RWPE1 (cell line): ENCODE results near the gene SMOC2.
"Not testable (repeated sequence)": the region's sequence is repeated elsewhere in the genome, so short reads cannot be mapped to it uniquely, and the experiment has no call there.

Experiments
- CTCF ChIA-PET: fragments of 350-600 bp; sonication (Branson Sonifier 250); formaldehyde crosslinking; extraction: SDS; loops from one replicate; lab custom pipeline; 2021; lab: Yijun Ruan, JAX
- POLR2A ChIA-PET: fragments of 400-600 bp; formaldehyde crosslinking; extraction: SDS; loops from one replicate; lab custom pipeline; 2020; ENCODE audit warnings: antibody characterized with exemption; ENCODE audit not compliant: low non-redundant PET; lab: Yijun Ruan, JAX
- DNase-seq: peaks from one replicate; pipeline ENCODE4 v3.0.0; 2012; ENCODE audit warnings: low spot score
- H3K27ac ChIP-seq: fragments of 450-650 bp; 2 replicates; pipeline ENCODE4 v1.5.1; 2017
- TF ChIP-seq, protein P1 (sequence below): fragments of 450-650 bp; conservative IDR thresholded peaks from 2 replicates; pipeline ENCODE4 v1.5.1; 2017; ENCODE audit warnings: low read depth, mild to moderate bottlenecking

SMOC2 gene

DNA sequence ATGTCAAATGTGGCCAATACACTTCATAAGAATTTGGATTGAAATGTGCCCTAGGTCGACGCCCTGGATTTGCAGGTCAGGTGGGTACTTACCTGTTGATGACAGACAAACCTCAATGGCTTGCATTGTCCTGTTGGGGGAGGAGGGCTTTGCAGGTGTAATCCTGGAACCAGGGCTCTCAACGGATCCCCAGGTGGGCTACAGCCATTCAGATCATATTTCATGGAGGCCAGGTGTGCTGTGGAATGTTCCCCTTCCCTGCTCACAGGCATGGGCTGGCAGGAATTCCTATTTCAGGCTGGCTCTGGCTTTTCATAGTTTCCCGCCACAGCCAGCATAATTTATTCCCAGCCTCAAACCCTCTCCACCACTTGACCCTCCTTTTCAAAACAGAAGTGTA lies 254.7 kb downstream of the SMOC2 start:
- CTCF ChIA-PET: no interaction called here
- POLR2A ChIA-PET: no interaction called here
- no peak overlapping the region for H3K27ac ChIP-seq
- DNase-seq: no peak
- TF ChIP-seq, protein P1, sequence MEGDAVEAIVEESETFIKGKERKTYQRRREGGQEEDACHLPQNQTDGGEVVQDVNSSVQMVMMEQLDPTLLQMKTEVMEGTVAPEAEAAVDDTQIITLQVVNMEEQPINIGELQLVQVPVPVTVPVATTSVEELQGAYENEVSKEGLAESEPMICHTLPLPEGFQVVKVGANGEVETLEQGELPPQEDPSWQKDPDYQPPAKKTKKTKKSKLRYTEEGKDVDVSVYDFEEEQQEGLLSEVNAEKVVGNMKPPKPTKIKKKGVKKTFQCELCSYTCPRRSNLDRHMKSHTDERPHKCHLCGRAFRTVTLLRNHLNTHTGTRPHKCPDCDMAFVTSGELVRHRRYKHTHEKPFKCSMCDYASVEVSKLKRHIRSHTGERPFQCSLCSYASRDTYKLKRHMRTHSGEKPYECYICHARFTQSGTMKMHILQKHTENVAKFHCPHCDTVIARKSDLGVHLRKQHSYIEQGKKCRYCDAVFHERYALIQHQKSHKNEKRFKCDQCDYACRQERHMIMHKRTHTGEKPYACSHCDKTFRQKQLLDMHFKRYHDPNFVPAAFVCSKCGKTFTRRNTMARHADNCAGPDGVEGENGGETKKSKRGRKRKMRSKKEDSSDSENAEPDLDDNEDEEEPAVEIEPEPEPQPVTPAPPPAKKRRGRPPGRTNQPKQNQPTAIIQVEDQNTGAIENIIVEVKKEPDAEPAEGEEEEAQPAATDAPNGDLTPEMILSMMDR: no peak

DNA sequence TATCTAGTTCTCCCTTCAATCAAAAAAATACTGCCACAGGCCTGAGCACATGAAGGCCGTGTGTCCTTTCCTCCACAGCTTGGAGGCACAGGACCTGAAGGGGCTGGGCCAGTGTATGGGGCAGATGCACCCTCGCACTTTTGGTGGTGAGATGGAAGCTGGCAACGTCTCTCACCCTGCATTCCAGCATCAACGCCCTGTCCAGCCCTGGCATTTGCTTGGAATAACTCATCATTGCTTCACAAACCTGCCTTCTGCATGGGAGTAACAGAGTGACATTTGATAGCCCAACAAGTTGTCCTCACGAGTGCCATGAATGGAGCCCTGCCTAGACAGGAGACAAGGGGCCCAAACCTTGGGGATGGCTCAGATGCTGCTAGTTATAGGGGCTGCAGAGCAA lies 257.9 kb downstream of the SMOC2 start:
- no peak for DNase-seq
- ChIA-PET CTCF (interaction anchor here (0.7 kb wide), 1 partner anchor 12 kb away, joined by 3 read pairs; no protein-coding TSS in a partner anchor), POLR2A (no interaction called here)
- TF ChIP-seq, protein P1: no peak
- no peak overlapping the region for H3K27ac ChIP-seq

DNA sequence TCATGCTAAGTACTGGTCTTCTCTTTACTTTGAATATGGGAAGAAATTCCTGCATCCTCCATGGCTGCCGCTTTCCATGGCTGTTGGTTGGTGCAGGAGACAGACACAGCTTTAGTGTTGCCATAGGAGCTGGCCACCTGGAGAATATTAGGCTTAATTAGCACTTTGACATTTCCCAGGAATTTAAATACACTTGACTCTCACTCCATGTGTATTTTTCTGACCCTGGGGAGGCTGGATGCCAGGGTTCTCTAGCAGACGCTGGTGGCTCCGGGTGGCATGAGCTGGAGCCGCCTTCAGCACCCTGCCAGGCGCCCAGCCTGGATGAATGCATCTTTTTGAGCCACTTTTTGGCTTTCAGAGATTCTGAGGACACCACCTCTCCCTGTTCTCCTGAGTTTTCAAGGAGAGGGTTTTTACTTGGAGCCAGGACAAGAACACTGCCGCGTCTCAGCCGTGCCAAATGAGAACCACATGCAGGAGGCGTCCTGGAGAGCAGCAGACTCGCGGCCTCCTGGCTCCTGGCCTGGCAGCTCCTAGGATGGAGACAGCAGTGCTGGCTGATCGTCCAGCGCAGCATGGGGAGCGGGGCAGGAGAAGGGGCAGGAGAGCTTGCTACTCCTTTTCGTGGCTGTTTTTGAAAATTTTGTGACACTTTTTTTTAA lies 258.8 kb downstream of the SMOC2 start:
- TF ChIP-seq, protein P1: no peak
- no peak for DNase-seq
- no peak overlapping the region for H3K27ac ChIP-seq
- ChIA-PET CTCF (interaction anchor here (0.6 to 0.7 kb wide), 2 partner anchors 12 to 1034 kb away, joined by 3 read pairs; no protein-coding TSS in a partner anchor), POLR2A (no interaction called here)

DNA sequence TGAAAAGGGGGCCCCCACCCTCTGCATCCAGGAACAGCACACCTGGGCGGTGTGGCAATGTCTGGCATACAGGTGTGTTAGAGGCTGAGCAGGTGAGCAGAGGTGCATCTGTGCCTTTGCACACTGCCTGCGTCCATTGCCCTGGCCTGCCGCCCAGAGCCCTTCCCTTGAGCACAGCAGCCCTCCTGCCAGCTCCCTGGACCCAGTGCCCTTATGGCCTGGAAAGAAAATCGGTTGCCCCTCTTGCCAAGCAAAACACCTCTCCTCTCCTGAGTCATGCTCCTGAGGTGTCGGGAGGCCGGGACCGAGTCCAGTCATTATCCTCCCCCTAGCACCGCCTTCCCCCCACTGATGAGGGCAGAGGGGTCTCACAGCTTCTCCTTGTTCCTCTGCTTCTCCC lies 259.9 kb downstream of the SMOC2 start:
- DNase-seq: no peak
- ChIA-PET CTCF (no interaction called here), POLR2A (no interaction called here)

DNA sequence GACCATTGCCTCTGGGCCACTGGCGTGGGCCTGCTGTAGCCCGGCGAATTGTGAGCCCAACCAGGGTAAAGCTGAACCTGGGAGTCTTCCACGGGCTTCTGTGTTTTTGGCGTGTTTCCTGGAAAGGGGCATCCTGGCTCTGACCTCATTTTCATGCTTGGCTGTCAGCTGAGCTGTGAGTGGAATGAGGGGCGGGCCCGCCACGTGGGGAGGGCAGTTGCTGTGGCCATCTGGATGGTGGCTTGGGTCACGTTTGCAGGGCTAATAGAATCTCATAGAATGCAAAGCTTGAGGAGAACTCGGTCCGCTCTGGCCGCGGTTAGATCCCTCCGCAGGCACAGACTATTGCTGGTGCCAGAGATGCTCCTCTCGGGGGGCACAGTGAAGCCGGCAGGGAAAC lies 263.0 kb downstream of the SMOC2 start:
- CTCF ChIA-PET: no interaction called here
- DNase-seq: no peak
- no peak overlapping the region for H3K27ac ChIP-seq
- POLR2A ChIA-PET: no interaction called here
- TF ChIP-seq, protein P1: no peak

More for the DNA sequence above, 259.9 kb downstream of the SMOC2 start:
- TF ChIP-seq, protein P1: no peak
- no peak overlapping the region for H3K27ac ChIP-seq

DNA sequence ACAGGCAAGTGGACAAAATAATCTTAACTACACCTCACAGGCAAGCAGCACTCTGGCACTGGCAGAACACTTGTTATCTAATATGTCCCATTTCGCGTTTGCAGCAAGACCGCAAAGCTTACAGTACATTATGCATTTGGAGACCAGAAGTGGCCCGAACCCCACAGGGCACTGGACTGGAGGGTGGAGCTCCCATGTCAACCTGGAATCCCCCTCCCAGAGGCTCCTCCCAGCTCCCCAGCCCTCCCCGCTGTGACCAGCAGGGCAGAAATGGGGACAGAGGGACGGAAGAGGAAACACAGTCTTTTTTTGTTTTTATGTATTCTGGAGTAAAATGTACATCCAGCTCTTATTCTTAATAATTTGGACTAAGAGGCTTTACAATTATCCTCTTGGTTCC lies 263.7 kb downstream of the SMOC2 start:
- no peak for DNase-seq
- CTCF ChIA-PET: no interaction called here
- POLR2A ChIA-PET: no interaction called here

DNA sequence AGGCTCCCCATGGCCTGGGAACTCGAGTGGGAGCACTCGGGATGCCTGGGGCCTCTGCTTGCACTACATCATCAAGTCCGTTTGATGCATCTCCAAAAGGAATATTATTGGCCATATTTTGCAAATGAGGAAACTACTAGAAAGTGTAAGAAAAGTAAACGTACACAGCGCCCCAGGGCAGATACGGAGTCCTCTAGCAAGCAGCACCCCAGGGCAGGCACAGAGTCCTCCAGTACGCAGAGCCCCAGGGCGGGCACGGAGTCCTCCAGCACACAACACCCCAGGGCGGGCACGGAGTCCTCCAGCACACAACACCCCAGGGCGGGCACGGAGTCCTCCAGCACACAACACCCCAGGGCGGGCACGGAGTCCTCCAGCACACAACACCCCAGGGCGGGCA lies 264.3 kb downstream of the SMOC2 start:
- DNase-seq, CTCF ChIA-PET, H3K27ac ChIP-seq, POLR2A ChIA-PET: not testable (repeated sequence)

More for the DNA sequence above, 263.7 kb downstream of the SMOC2 start:
- TF ChIP-seq, protein P1: no peak
- no peak overlapping the region for H3K27ac ChIP-seq
